HepG2 (cell line): ENCODE data around the gene SYCE3. TPM values are rescaled to one million over a fixed set of nuclear protein-coding genes. Genes with fewer than 3 reads are reported as not detected.

ENCODE experiments used
- CREB1 ChIP-seq, 2 experiments: fragments of 450-650 bp in 1 of 2; IDR thresholded peaks; 2 replicates each; pipeline ENCODE4 v1.6.1; 2016 to 2017; ENCODE audit warnings: control low read depth in 1 of 2, mild to moderate bottlenecking in 1 of 2, missing compliant biosample characterization in 1 of 2, missing genetic modification characterization in 1 of 2
- CREM ChIP-seq, 2 experiments: sonication (generic) in 1 of 2; formaldehyde crosslinking in 1 of 2; IDR thresholded peaks; 2 replicates each; pipeline versions ENCODE4 v1.4.0 to v1.6.1; 2016 to 2020; ENCODE audit warnings: antibody characterized with exemption in 1 of 2, mild to moderate bottlenecking in 1 of 2, missing genetic modification reagents in 1 of 2
- EP300 ChIP-seq, 3 experiments: sonication (generic) in 1 of 3; formaldehyde crosslinking in 1 of 3; IDR thresholded peaks; 2 replicates each; pipeline versions ENCODE4 v1.5.1 to v1.6.1; 2011 to 2020; ENCODE audit warnings: low read depth in 2 of 3, low read length in 2 of 3, borderline replicate concordance in 1 of 3, improper control_type of control experiment in 1 of 3, mild to moderate bottlenecking in 1 of 3, missing genetic modification reagents in 1 of 3, moderate library complexity in 1 of 3
- GABPA ChIP-seq, 2 experiments: IDR thresholded peaks; 2 replicates each; pipeline ENCODE4 v1.6.1; 2011 to 2016; ENCODE audit warnings: low read depth in 2 of 2, low read length in 1 of 2, missing biosample characterization in 1 of 2, missing genetic modification characterization in 1 of 2
- GTF2F1 ChIP-seq: fragments of 150-350 bp; IDR thresholded peaks from 2 replicates; pipeline ENCODE4 v1.6.1; 2014; ENCODE audit warnings: low read length
- MZF1 ChIP-seq: sonication (generic); formaldehyde crosslinking; IDR thresholded peaks from 2 replicates; pipeline ENCODE4 v1.8.1; 2023; ENCODE audit warnings: mild to moderate bottlenecking, missing genetic modification reagents, borderline replicate concordance
- NCOA2 ChIP-seq: sonication (generic); formaldehyde crosslinking; IDR thresholded peaks from 2 replicates; pipeline ENCODE4 v1.8.0; 2022; ENCODE audit warnings: inconsistent platforms
- PAX8 ChIP-seq: sonication (generic); formaldehyde crosslinking; IDR thresholded peaks from 2 replicates; pipeline ENCODE4 v1.8.0; 2022; ENCODE audit warnings: mild to moderate bottlenecking, missing genetic modification reagents, borderline replicate concordance
- PHF21A ChIP-seq: sonication (generic); formaldehyde crosslinking; IDR thresholded peaks from 2 replicates; pipeline ENCODE4 v1.5.0; 2020; ENCODE audit warnings: mild to moderate bottlenecking, missing genetic modification reagents
- PLRG1 ChIP-seq: fragments of 450-650 bp; conservative IDR thresholded peaks from 2 replicates; pipeline ENCODE4 v1.6.1; 2016
- POLR2A ChIP-seq, 2 experiments: IDR thresholded peaks; 2 replicates each; pipeline ENCODE4 v1.6.1; 2011; ENCODE audit warnings: low read depth in 2 of 2, low read length in 2 of 2, mild to moderate bottlenecking in 1 of 2, moderate library complexity in 1 of 2; ENCODE audit not compliant: insufficient read depth in 1 of 2
- RFX3 ChIP-seq: IDR thresholded peaks from 2 replicates; pipeline ENCODE4 v1.6.1; 2016; ENCODE audit warnings: missing biosample characterization, missing genetic modification reagents
- SETDB1 ChIP-seq: sonication (generic); formaldehyde crosslinking; IDR thresholded peaks from 2 replicates; pipeline ENCODE4 v1.5.1; 2020; ENCODE audit warnings: missing genetic modification reagents, mild to moderate bottlenecking, borderline replicate concordance
- SRF ChIP-seq: IDR thresholded peaks from 2 replicates; pipeline ENCODE4 v1.6.1; 2011; ENCODE audit warnings: mild to moderate bottlenecking, low read depth, low read length, moderate library complexity
- TOPORS ChIP-seq: sonication (generic); formaldehyde crosslinking; IDR thresholded peaks from 2 replicates; pipeline ENCODE4 v1.8.0; 2023; ENCODE audit warnings: mild to moderate bottlenecking, missing genetic modification reagents
- ZNF598 ChIP-seq: sonication (generic); formaldehyde crosslinking; IDR thresholded peaks from 2 replicates; pipeline ENCODE4 v1.5.1; 2020; ENCODE audit warnings: mild to moderate bottlenecking, missing genetic modification reagents, borderline replicate concordance
- polyA plus RNA-seq, 8 experiments: library from polyadenylated mRNA; depleted of rRNA in 3 of 8; stranded (reverse) in 7 of 8; unstranded in 1 of 8; fragments of >200 nt; fragmentation: Illumina TruSeq in 4 of 8; extraction: Trizol in 4 of 8; gene quantifications; 2 replicates each; pipeline versions ENCODE4 v1.2.1 to v1.2.3, GENCODE V29; 2011 to 2016; ENCODE audit warnings: low read depth in 4 of 8, missing spikeins in 1 of 8, mixed read lengths in 1 of 8; ENCODE audit not compliant: insufficient read depth in 1 of 8
- total RNA-seq, 5 experiments: library from RNA; depleted of rRNA; stranded (reverse); fragments of >200 nt; fragmentation: Illumina TruSeq; extraction: Trizol; gene quantifications; 2 replicates each; pipeline ENCODE4 v1.2.3, GENCODE V29; 2016; ENCODE audit warnings: low read depth in 1 of 5
- TF ChIP-seq, protein P1 (sequence below): sonication (generic); formaldehyde crosslinking; IDR thresholded peaks from 2 replicates; pipeline ENCODE4 v1.5.0; 2020; ENCODE audit warnings: missing genetic modification reagents
- TF ChIP-seq, protein P2 (sequence below): sonication (generic); formaldehyde crosslinking; IDR thresholded peaks from 2 replicates; pipeline ENCODE4 v1.5.1; 2020; ENCODE audit warnings: mild to moderate bottlenecking, missing genetic modification reagents, moderate library complexity
- TF ChIP-seq, protein P3 (sequence below): sonication (generic); formaldehyde crosslinking; IDR thresholded peaks from 2 replicates; pipeline ENCODE4 v1.8.1; 2022; ENCODE audit warnings: low read depth, mild to moderate bottlenecking, missing genetic modification reagents
- TF ChIP-seq, protein P4 (sequence below): sonication (generic); formaldehyde crosslinking; IDR thresholded peaks from 2 replicates; pipeline ENCODE4 v1.5.0; 2020; ENCODE audit warnings: missing genetic modification reagents

Gene SYCE3
- total and polyA plus RNA-seq, 2 of the 13 experiments (the other 11 are each of a cell fraction or from before 2014, with no cell fraction given): not detected

DNA sequence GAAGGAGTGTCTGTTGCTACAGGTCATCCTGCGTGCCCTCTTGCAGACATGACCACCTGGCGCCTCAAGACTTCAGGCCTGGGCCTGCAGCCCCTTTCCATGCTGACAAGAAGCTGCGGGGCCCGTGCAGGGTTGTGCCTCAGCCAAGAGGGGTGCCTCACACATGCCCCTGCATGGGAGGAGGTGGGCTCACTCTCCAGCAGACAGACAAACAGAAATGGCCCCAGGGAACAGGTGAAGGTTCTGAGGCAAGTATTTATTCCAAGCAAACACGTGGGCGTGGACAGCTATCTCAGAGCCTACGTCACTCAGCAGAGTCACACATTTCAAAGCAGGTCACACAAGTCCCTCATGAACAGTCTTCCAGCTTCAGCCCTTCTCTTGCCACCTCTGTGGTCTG, 5.9 kb upstream of the SYCE3 start (continued):
- TF ChIP-seq EP300 (IDR thresholded peaks at IDR 0.05; ENCODE audit: low read depth in 2 of 2, low read length in 2 of 2) (peak in 1 of 2 experiments; percentile 29; a peak in 1 of 4 replicates), EP300 (CRISPR knock-in tag; IDR thresholded peaks at IDR 0.05; ENCODE audit: borderline replicate concordance) (no peak), PHF21A (CRISPR knock-in tag) (0 out of 2 replicates have a peak, but pooled peaks have one; percentile 61), POLR2A (IDR thresholded peaks at IDR 0.05; ENCODE audit: insufficient read depth in 1 of 2, low read depth in 2 of 2, low read length in 2 of 2) (peak in 1 of 2 experiments; percentile 43; a peak in 1 of 4 replicates), PLRG1 (no peak), ZNF598 (CRISPR knock-in tag) (no peak), CREB1 (IDR thresholded peaks at IDR 0.05) (peak; percentile 87), CREB1 (CRISPR knock-in tag; IDR thresholded peaks at IDR 0.05) (peak; percentile 83), SETDB1 (no peak), CREM (IDR thresholded peaks at IDR 0.05) (peak; percentile 74), CREM (CRISPR knock-in tag; IDR thresholded peaks at IDR 0.05) (no peak), GABPA (IDR thresholded peaks at IDR 0.05; ENCODE audit: low read depth, low read length) (no peak), GABPA (CRISPR knock-in tag; IDR thresholded peaks at IDR 0.05; ENCODE audit: low read depth) (no peak), MZF1 (CRISPR knock-in tag) (no peak), GTF2F1 (no peak), RFX3 (CRISPR knock-in tag) (no peak), NCOA2 (no peak), TOPORS (CRISPR knock-in tag) (no peak), PAX8 (no peak), SRF (no peak)
- TF ChIP-seq, protein P1, sequence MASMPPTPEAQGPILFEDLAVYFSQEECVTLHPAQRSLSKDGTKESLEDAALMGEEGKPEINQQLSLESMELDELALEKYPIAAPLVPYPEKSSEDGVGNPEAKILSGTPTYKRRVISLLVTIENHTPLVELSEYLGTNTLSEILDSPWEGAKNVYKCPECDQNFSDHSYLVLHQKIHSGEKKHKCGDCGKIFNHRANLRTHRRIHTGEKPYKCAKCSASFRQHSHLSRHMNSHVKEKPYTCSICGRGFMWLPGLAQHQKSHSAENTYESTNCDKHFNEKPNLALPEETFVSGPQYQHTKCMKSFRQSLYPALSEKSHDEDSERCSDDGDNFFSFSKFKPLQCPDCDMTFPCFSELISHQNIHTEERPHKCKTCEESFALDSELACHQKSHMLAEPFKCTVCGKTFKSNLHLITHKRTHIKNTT (CRISPR knock-in tag): no peak
- TF ChIP-seq, protein P2, sequence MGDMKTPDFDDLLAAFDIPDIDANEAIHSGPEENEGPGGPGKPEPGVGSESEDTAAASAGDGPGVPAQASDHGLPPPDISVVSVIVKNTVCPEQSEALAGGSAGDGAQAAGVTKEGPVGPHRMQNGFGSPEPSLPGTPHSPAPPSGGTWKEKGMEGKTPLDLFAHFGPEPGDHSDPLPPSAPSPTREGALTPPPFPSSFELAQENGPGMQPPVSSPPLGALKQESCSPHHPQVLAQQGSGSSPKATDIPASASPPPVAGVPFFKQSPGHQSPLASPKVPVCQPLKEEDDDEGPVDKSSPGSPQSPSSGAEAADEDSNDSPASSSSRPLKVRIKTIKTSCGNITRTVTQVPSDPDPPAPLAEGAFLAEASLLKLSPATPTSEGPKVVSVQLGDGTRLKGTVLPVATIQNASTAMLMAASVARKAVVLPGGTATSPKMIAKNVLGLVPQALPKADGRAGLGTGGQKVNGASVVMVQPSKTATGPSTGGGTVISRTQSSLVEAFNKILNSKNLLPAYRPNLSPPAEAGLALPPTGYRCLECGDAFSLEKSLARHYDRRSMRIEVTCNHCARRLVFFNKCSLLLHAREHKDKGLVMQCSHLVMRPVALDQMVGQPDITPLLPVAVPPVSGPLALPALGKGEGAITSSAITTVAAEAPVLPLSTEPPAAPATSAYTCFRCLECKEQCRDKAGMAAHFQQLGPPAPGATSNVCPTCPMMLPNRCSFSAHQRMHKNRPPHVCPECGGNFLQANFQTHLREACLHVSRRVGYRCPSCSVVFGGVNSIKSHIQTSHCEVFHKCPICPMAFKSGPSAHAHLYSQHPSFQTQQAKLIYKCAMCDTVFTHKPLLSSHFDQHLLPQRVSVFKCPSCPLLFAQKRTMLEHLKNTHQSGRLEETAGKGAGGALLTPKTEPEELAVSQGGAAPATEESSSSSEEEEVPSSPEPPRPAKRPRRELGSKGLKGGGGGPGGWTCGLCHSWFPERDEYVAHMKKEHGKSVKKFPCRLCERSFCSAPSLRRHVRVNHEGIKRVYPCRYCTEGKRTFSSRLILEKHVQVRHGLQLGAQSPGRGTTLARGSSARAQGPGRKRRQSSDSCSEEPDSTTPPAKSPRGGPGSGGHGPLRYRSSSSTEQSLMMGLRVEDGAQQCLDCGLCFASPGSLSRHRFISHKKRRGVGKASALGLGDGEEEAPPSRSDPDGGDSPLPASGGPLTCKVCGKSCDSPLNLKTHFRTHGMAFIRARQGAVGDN (CRISPR knock-in tag): peak; percentile 70; the same call in 1 of the 2 replicates
- TF ChIP-seq, protein P3, sequence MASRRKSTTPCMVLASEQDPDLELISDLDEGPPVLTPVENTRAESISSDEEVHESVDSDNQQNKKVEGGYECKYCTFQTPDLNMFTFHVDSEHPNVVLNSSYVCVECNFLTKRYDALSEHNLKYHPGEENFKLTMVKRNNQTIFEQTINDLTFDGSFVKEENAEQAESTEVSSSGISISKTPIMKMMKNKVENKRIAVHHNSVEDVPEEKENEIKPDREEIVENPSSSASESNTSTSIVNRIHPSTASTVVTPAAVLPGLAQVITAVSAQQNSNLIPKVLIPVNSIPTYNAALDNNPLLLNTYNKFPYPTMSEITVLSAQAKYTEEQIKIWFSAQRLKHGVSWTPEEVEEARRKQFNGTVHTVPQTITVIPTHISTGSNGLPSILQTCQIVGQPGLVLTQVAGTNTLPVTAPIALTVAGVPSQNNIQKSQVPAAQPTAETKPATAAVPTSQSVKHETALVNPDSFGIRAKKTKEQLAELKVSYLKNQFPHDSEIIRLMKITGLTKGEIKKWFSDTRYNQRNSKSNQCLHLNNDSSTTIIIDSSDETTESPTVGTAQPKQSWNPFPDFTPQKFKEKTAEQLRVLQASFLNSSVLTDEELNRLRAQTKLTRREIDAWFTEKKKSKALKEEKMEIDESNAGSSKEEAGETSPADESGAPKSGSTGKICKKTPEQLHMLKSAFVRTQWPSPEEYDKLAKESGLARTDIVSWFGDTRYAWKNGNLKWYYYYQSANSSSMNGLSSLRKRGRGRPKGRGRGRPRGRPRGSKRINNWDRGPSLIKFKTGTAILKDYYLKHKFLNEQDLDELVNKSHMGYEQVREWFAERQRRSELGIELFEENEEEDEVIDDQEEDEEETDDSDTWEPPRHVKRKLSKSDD (CRISPR knock-in tag): peak; percentile 64; the same call in 1 of the 2 replicates
- TF ChIP-seq, protein P4, sequence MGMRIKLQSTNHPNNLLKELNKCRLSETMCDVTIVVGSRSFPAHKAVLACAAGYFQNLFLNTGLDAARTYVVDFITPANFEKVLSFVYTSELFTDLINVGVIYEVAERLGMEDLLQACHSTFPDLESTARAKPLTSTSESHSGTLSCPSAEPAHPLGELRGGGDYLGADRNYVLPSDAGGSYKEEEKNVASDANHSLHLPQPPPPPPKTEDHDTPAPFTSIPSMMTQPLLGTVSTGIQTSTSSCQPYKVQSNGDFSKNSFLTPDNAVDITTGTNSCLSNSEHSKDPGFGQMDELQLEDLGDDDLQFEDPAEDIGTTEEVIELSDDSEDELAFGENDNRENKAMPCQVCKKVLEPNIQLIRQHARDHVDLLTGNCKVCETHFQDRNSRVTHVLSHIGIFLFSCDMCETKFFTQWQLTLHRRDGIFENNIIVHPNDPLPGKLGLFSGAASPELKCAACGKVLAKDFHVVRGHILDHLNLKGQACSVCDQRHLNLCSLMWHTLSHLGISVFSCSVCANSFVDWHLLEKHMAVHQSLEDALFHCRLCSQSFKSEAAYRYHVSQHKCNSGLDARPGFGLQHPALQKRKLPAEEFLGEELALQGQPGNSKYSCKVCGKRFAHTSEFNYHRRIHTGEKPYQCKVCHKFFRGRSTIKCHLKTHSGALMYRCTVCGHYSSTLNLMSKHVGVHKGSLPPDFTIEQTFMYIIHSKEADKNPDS (CRISPR knock-in tag): no peak
